Skeletal muscle cell (primary cell): ENCODE measurements around the gene HMG20A.

Experiments used
- DNase-seq: peaks from one replicate; pipeline ENCODE4 v3.0.0-alpha.2; 2010; ENCODE audit warnings: low read depth
- H3K4me3 ChIP-seq: 2 replicates; pipeline ENCODE4 v1.5.1; 2011; ENCODE audit warnings: low read depth, mild to moderate bottlenecking, control low read depth, low read length, moderate library complexity

HMG20A gene

DNA sequence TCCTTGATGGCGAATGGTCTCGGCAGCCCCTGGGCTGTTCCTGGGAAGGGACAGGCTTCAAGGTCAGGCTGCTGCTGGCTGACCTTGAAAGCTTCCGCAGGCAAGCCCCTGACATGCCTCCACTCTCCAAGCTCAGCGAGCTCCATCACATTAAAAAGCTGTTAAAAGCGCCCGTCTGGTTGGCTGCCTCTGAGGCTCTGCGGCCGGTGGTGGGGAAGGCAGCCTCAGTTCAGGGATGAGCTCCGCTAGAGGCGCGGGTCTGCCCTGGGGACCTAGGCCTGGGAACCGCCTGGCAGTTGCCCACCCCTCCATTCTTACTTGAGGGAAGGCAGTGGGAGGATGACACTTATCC lies 108.3 kb downstream of the HMG20A start:
- H3K4me3 ChIP-seq = no peak overlapping the region
- no peak for DNase-seq

DNA sequence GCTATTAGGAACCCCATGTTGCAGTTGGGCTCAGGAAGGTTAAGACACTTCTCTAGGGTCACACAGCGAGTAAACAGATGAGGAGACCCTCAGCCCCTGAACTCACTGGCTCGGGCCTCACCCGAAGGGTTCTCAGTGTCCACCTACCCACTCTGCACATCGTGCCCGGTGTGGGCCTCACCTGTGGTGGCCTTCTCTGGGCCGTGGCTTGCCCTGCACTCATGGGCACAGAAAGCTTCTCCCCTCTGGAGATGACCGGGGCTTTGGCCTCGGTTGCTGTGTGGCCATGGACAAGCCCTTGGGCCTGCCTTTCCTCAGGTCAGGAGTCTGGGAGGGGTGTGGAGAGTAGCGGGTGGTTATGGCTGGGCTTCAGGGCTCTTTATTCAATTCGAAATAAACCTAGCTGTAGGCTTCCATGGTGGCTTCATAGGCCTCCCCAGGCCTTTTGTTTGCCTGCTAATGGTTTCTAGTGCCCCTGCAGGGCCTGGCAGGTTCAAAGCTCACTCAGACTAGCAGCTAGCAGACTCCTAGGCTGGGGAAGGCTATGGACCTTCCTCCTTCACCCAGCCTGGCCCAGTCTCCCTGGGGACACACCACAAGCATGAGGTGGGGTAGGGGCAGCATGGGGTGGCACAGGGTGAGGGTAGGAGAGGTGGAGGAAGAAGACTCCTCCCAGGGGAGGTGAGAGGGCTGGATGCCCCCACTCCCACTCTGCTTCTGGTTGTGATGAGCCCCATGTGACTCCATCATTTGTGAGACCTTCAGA lies 108.9 kb downstream of the HMG20A start:
- no peak for DNase-seq
- H3K4me3 ChIP-seq = no peak overlapping the region

DNA sequence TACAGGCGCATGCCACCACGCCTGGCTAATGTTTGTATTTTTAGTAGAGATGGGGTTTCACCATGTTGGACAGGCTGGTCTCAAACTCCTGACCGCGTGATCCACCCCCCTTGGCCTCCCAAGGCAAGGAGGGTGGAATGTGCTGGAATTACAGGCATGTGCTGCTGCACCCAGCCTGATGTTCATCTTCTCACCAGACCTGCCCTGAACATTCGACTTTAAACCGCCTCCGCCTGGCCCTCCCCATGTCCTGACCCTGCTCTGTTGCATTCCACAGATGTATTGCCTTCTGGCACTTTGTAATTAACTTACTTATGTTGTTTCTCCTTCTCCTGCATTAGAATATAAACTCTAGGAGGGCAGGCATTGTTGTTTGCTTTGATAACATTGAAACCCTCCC lies 109.9 kb downstream of the HMG20A start:
- no peak for DNase-seq
- H3K4me3 ChIP-seq = no peak overlapping the region

DNA sequence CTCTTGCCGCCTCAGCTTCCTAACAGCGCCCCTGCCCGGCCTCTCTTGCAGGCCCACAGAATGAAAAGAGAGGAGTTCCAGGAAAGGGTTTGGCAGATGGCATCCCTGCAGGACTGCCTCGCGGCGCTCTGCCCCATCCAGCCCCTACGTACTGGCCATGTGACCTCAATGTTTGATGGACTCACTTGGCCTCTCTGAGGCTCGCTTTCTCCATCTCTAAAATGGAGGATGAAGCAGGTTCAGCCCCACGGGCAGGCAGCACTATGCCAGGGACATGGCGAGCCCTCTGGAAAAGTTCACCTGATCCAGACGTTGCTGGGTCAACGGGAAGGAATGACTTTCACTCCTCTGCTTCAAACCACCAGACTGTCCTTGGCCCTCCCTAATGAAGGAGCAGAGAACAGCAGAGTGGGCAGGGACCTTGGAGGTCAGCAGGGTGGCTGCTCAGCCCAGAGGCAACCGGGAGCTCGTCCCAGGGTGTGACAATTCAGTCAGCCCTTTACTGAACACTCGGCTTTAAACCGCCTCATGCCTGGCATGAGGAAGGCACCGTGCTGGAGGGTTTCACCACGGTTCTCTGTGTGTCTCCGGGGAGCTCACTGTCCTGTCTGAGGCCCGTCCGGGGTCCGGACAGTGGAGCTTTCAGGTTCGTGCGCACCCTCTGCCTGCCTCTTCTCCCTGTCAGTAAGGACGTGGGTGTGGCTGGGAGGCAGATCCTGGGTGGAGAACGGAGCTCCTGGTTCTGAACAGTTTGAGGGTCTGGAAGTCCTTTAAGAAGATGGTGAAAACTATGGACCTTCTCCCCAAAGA lies 110.7 kb downstream of the HMG20A start:
- no peak for DNase-seq

DNA sequence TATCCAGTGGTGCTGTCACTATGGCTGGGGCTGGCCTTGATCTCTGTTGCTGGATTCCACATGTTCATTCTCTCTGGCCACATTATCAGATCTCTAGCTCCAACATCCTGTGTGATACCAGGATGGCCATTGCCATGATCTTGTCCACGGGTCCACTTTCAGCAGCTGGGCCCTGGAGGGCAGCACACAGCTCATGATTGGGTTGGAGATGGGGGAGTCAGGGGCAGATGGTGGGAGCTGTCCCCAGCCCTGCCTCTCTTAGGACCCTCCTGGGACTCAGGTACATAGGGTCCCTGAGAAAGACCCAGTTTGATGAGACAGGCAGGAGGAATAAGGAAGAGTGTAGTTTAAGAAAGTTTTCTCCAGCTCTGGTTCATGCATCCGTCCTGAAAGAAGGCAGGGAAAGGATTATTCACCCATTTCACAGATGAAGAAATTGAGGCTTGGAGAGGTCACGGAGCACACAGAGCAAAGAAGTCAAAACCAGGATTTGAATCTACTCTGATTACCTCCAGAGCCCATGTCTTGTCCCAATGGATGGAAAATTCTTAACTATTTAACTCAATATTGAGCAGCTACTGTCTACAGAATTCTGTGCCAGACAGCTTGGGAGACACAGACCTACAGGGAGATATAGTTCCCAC lies 111.5 kb downstream of the HMG20A start:
- no peak for DNase-seq

More for the DNA sequence above, 110.7 kb downstream of the HMG20A start:
- no peak overlapping the region for H3K4me3 ChIP-seq

DNA sequence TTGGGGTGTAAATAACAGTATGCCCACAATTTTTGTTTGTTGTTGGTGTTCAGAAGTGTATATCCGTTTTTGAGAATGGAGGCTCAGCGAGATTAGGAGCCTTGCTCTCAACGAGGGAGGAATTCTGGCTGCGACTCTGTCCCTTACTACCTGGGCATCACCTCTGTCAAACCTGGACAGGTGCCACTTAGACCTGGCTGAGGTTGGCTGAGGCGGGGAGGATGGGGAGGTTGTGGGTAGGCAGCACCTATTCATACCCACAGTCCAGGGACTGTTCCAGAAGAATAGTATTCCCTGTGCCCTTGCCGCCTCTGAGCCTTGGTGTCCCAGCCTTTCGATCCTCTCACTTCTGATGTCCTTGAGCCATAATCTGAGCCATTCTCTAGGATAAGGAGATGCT lies 112.2 kb downstream of the HMG20A start:
- H3K4me3 ChIP-seq = no peak overlapping the region
- DNase-seq = no peak

More for the DNA sequence above, 111.5 kb downstream of the HMG20A start:
- H3K4me3 ChIP-seq = no peak overlapping the region

DNA sequence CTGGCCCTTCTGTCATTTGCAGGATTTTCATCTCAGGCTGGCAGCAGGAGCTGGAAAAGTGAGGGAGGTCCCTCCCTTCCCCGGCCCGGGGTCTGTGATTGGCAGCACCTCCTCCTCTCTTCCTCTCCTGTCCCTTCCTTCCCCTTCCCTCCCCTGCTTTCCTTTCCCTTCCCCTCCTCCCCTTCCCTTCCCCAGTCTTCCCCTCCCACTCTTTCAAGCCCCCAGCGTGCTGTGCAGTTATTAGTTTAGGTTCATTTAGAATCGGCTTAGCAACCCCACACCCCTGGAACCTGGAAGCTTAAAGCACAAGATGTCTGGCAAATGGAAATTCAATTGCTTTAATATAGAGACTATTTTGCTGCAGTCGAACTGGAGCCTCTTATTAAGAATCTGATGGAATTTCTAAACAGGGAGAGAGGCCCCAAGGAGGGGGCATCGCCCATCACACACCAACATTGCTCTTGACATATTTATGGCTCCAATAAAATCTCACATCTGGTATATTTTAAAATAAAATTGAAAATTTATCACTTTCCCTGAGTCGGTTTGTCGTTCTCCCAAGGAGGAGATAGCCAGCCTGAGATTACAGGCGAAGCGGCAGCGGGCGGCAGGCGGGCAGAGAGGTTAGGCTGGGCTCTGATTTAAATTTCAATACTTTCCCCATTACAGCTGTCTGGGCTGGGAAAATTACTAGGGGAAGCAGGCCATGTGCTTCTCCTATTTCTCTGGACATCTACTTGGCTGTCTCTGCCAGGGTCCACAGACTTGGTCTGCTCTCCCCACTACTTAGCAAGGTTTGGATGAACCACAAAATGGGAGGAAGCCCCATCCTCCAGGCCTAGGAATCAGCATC lies 113.1 kb downstream of the HMG20A start:
- no peak overlapping the region for H3K4me3 ChIP-seq
- DNase-seq = no peak
